ENCODE results near the gene DGKE.

DNA sequence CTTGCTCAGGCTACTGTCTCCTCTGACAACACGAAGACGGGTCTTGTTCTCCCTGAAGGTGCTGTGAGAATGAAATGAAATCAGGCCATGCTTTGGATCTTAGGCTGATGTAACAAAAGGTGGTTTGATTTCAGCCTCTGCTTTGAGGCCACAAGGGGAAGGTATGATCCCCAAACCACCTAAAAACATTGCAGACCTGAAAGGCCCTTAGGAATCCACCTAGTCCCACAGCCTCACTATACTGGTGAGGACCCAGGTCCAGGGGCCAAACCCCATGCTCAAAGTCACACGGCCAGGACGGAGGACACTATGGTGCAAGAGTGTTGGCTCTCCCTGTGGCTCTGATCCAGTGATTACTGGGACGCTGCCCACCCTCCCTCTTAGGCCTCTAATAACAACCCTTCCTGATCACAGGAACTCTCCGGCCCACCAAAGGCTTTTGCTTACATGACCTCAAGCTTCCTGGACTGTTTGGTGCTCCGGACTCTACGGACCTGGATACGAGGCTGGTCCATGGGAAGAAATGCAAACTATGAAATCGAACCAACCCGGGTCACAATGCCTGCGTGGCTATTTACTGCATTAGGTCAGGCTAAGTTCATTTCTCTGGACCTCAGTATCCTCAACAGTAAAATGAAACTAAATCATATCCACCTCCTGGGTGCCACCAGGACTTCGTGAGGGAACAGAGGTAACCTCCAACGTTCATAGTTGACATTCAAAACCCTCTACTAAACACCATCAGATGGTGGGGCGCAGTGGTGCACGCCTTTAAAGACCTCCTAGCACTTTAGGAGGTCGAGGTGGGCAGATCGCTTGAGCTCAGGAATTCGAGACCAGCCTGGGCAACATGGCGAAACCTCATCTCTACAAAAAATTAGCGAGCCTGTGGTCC is 78.4 kb downstream of the DGKE start:
- TF ChIP-seq POLR2A (IDR thresholded peaks at IDR 0.05; ENCODE audit: low read length) = no peak
- no peak for TF ChIP-seq GATA1 (IDR thresholded peaks at IDR 0.05; ENCODE audit: low read depth, low read length)

All from erythroblast (primary cell).